ENCODE results near the gene DCAF4L1. TPM values are rescaled to one million over a fixed set of nuclear protein-coding genes. Genes with fewer than 3 reads are reported as not detected.

Gene DCAF4L1
- total RNA-seq, 1 donor from 2014 or later: not detected

DNA sequence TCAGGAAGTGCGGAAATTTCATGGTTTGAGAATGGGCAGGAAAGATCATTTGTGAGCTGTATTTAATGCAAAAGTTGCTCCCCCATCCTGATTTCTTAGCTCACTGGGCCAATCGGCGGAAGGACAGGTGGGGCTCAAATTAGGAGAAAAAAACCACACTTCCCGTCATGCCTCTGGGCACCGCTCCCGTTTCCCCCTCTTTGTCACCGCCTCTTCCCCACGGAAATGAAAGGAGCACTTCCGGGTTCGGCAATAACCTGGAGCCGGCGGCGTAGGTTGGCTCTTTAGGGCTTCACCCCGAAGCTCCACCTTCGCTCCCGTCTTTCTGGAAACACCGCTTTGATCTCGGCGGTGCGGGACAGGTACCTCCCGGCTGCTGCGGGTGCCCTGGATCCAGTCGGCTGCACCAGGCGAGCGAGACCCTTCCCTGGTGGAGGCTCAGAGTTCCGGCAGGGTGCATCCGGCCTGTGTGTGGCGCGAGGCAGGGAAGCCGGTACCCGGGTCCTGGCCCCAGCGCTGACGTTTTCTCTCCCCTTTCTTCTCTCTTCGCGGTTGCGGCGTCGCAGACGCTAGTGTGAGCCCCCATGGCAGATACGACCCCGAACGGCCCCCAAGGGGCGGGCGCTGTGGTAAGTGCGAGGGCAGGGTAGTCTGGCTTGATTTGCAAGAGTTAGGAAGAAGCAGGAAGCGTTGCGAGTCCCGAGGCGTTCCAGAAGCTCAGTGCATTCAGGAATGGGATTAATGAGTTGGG lies 46.5 kb upstream of the DCAF4L1 start, which contains the start of gene TMEM33:
Gene TMEM33 (plus strand): TSS at position 529 of the 751 bp plus-strand sequence. CDS start 56 bp downstream, at position 585.
- DNase-seq (ENCODE audit: extremely low spot score, unreplicated experiment): no peak
- Mint-ChIP-seq H3K4me1 (ENCODE audit: unreplicated experiment) (peaks cover 26% of the 10 kb centered on the region), H3K36me3 (ENCODE audit: unreplicated experiment) (peaks cover 7% of the 10 kb centered on the region), H3K4me3 (ENCODE audit: unreplicated experiment) (peak within 1 kb of the TSS; percentile 97), H3K9me3 (ENCODE audit: unreplicated experiment) (no peaks in the 10 kb centered on the region), H3K27ac (ENCODE audit: unreplicated experiment) (peak within 1 kb of the TSS; percentile 93), H3K27me3 (ENCODE audit: unreplicated experiment) (peaks cover 22% of the 10 kb centered on the region)
- TF ChIP-seq, protein P1, sequence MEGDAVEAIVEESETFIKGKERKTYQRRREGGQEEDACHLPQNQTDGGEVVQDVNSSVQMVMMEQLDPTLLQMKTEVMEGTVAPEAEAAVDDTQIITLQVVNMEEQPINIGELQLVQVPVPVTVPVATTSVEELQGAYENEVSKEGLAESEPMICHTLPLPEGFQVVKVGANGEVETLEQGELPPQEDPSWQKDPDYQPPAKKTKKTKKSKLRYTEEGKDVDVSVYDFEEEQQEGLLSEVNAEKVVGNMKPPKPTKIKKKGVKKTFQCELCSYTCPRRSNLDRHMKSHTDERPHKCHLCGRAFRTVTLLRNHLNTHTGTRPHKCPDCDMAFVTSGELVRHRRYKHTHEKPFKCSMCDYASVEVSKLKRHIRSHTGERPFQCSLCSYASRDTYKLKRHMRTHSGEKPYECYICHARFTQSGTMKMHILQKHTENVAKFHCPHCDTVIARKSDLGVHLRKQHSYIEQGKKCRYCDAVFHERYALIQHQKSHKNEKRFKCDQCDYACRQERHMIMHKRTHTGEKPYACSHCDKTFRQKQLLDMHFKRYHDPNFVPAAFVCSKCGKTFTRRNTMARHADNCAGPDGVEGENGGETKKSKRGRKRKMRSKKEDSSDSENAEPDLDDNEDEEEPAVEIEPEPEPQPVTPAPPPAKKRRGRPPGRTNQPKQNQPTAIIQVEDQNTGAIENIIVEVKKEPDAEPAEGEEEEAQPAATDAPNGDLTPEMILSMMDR (IDR thresholded peaks at IDR 0.05): peak; percentile 21

DNA sequence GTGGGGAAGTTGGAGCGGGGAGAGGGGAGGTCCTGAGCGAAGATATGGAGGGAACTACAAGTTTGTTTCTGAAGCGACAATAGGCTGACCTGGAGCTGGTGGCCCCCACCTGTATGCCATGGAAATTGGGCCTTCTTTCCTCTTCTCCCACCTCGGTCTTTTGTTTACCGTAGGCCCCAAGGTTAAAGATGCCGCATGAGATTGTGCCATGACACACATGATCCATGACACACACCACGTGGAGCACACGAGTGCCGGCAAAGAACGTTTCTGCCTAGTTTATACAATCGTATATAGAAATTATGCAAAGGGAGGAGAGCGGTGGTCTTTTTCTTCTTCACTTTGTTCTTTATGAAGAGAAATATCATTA lies 45.9 kb upstream of the DCAF4L1 start:
- peaks cover 7% of the 10 kb centered on the region for H3K36me3 Mint-ChIP-seq (ENCODE audit: unreplicated experiment)
- TF ChIP-seq, protein P1 (IDR thresholded peaks at IDR 0.05): no peak
- H3K9me3 Mint-ChIP-seq (ENCODE audit: unreplicated experiment): no peaks in the 10 kb centered on the region
- H3K27ac Mint-ChIP-seq (ENCODE audit: unreplicated experiment): peak overlapping the region; percentile 93
- H3K27me3 Mint-ChIP-seq (ENCODE audit: unreplicated experiment): peaks cover 17% of the 10 kb centered on the region
- H3K4me1 Mint-ChIP-seq (ENCODE audit: unreplicated experiment): peaks cover 26% of the 10 kb centered on the region
- peak overlapping the region; percentile 97 for H3K4me3 Mint-ChIP-seq (ENCODE audit: unreplicated experiment)
- no peak for DNase-seq (ENCODE audit: extremely low spot score, unreplicated experiment)

DNA sequence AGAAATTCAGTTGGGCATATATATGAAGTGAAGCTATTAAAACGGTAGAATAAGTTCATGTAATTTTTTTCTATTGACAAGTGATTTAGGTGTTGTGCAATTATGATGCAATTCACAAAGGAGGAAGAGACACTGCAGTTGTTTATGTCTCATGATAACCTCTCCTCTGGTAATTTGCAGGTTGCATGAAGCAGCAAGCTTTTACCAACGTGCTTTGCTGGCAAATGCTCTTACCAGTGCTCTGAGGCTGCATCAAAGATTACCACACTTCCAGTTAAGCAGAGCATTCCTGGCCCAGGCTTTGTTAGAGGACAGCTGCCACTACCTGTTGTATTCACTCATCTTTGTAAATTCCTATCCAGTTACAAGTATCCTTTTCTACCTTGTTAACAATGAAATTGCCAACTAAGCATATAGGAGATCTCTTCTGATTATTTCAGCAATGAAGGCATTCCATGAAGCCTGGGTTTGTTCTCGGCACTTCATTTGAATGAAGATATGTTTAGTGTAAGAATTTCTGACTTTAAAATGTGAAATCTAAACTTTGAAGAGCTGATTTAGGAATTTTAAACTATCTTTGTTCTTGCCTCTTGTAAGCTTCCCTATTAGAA lies 42.4 kb upstream of the DCAF4L1 start:
- Mint-ChIP-seq H3K9me3 (ENCODE audit: unreplicated experiment) (no peaks in the 10 kb centered on the region), H3K4me1 (ENCODE audit: unreplicated experiment) (peaks cover 26% of the 10 kb centered on the region), H3K4me3 (ENCODE audit: unreplicated experiment) (no peak overlapping the region), H3K36me3 (ENCODE audit: unreplicated experiment) (peaks cover 20% of the 10 kb centered on the region), H3K27ac (ENCODE audit: unreplicated experiment) (no peak overlapping the region), H3K27me3 (ENCODE audit: unreplicated experiment) (no peaks in the 10 kb centered on the region)
- TF ChIP-seq, protein P1 (IDR thresholded peaks at IDR 0.05): no peak
- DNase-seq (ENCODE audit: extremely low spot score, unreplicated experiment): no peak

DNA sequence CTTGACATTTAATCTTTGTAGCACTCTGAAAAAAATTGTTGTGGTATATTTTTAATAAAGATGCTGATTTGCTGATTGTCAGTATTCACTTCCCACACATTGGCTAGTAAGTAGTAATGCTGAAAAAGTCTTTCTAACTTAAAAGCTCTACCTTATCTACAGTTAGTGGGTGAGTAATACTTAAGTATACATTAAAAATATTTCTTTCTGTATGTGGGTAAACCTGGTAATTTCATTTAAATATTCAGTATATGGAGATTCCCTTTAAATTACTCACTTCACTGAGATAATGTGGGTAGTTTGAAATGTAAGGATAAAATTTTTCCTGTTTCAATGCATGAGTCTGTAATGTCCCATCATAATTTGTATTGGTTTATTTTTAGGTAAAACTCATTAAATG lies 40.7 kb upstream of the DCAF4L1 start:
- no peak for DNase-seq (ENCODE audit: extremely low spot score, unreplicated experiment)
- H3K27ac Mint-ChIP-seq (ENCODE audit: unreplicated experiment): no peak overlapping the region
- TF ChIP-seq, protein P1 (IDR thresholded peaks at IDR 0.05): no peak
- no peak overlapping the region for H3K4me3 Mint-ChIP-seq (ENCODE audit: unreplicated experiment)
- H3K27me3 Mint-ChIP-seq (ENCODE audit: unreplicated experiment): no peaks in the 10 kb centered on the region
- H3K4me1 Mint-ChIP-seq (ENCODE audit: unreplicated experiment): peaks cover 14% of the 10 kb centered on the region
- no peaks in the 10 kb centered on the region for H3K9me3 Mint-ChIP-seq (ENCODE audit: unreplicated experiment)
- peaks cover 26% of the 10 kb centered on the region for H3K36me3 Mint-ChIP-seq (ENCODE audit: unreplicated experiment)

DNA sequence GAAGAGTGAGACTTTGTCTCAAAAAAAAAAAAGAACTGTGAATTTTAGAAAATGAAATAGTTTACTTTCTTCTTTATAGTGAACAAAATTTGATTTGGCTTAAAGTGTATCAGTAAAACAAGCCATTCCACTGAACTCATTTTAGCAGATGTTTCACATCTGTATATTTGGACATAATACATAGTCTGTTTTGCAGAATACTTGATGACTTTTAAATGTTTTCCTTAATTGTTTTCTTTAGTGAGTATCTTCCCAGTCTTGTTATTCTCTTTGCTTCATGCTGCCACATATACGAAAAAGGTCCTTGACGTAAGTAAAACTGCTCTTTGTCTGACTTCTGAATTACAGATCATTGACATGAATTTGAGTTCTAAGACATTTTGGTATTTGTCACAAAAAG lies 38.0 kb upstream of the DCAF4L1 start:
- Mint-ChIP-seq H3K4me3 (ENCODE audit: unreplicated experiment) (no peak overlapping the region), H3K36me3 (ENCODE audit: unreplicated experiment) (peaks cover 34% of the 10 kb centered on the region), H3K4me1 (ENCODE audit: unreplicated experiment) (no peaks in the 10 kb centered on the region), H3K9me3 (ENCODE audit: unreplicated experiment) (no peaks in the 10 kb centered on the region), H3K27ac (ENCODE audit: unreplicated experiment) (no peak overlapping the region), H3K27me3 (ENCODE audit: unreplicated experiment) (no peaks in the 10 kb centered on the region)
- TF ChIP-seq, protein P1 (IDR thresholded peaks at IDR 0.05): no peak
- no peak for DNase-seq (ENCODE audit: extremely low spot score, unreplicated experiment)

Data from osteocyte (in vitro differentiated cells).